Activated naive CD8-positive, alpha-beta T cell (primary cell): Measurements from ENCODE around the gene SAGE1.
"Not testable (repeated sequence)": the region's sequence is repeated elsewhere in the genome, so short reads cannot be mapped to it uniquely, and the experiment has no call there.

Experiments
- H3K27ac Mint-ChIP-seq: one replicate; pipeline ENCODE4 v1.8.0; 2021; ENCODE audit warnings: mixed read lengths
- H3K27me3 Mint-ChIP-seq: one replicate; pipeline ENCODE4 v1.8.0; 2021; ENCODE audit warnings: mixed read lengths
- H3K36me3 Mint-ChIP-seq: one replicate; pipeline ENCODE4 v1.8.0; 2021; ENCODE audit warnings: mixed read lengths
- H3K4me1 Mint-ChIP-seq: one replicate; pipeline ENCODE4 v1.8.0; 2021; ENCODE audit warnings: low read depth, mixed read lengths
- H3K4me3 Mint-ChIP-seq: one replicate; pipeline ENCODE4 v1.8.0; 2021; ENCODE audit warnings: mild to moderate bottlenecking, mixed read lengths
- H3K9me3 Mint-ChIP-seq: one replicate; pipeline ENCODE4 v1.8.0; 2021; ENCODE audit warnings: low read depth, mixed read lengths

The SAGE1 gene, protein sequence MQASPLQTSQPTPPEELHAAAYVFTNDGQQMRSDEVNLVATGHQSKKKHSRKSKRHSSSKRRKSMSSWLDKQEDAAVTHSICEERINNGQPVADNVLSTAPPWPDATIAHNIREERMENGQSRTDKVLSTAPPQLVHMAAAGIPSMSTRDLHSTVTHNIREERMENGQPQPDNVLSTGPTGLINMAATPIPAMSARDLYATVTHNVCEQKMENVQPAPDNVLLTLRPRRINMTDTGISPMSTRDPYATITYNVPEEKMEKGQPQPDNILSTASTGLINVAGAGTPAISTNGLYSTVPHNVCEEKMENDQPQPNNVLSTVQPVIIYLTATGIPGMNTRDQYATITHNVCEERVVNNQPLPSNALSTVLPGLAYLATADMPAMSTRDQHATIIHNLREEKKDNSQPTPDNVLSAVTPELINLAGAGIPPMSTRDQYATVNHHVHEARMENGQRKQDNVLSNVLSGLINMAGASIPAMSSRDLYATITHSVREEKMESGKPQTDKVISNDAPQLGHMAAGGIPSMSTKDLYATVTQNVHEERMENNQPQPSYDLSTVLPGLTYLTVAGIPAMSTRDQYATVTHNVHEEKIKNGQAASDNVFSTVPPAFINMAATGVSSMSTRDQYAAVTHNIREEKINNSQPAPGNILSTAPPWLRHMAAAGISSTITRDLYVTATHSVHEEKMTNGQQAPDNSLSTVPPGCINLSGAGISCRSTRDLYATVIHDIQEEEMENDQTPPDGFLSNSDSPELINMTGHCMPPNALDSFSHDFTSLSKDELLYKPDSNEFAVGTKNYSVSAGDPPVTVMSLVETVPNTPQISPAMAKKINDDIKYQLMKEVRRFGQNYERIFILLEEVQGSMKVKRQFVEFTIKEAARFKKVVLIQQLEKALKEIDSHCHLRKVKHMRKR

GRCh38 chrX:135893294-135893817 is at the start of gene SAGE1, which contains the start of gene CT45A10:
TSS of gene SAGE1 (plus strand) at chrX:135893716. CDS start at chrX:135896243, 2,527 bp downstream.
TSS of gene CT45A10 (minus strand) at chrX:135893444. CDS start at chrX:135885344, 8,100 bp downstream.
- H3K36me3 Mint-ChIP-seq, result no peaks in the 10 kb centered on the region
- H3K27ac Mint-ChIP-seq, result no peak within 1 kb of the TSS
- no peaks in the 10 kb centered on the region for H3K4me1 Mint-ChIP-seq
- no peak within 1 kb of the TSS for H3K4me3 Mint-ChIP-seq
- no peaks in the 10 kb centered on the region for H3K9me3 Mint-ChIP-seq
- no peaks in the 10 kb centered on the region for H3K27me3 Mint-ChIP-seq

DNA sequence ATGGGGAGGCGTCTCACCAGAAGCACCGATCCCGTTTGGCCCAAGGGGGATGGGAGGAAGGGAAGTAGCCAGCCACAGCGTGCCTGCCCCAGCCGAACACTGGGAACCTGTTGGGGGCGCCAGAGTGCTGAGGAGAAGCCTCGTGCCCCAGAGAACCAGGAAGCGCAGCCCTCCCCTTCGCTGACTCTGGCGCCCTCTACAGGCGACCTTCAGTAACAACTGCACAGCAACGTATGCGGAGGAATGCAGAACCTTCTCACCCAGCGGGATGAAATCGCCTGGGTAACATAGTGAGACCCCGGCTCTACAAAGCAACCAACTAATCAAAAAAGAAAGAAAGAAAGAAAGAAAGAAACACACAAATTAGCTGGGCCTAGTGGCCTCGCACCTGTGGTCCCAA is 39.1 kb upstream of the SAGE1 start, which contains the start of gene CT45A8:
TSS of gene CT45A8 (minus strand) at position 101 of the 400 bp plus-strand sequence. CDS start 3,755 bp downstream, outside the sequence.
- H3K4me3 Mint-ChIP-seq, H3K4me1 Mint-ChIP-seq, H3K27me3 Mint-ChIP-seq, H3K27ac Mint-ChIP-seq, H3K9me3 Mint-ChIP-seq, H3K36me3 Mint-ChIP-seq: not testable (repeated sequence)

- H3K4me3 Mint-ChIP-seq, H3K27me3 Mint-ChIP-seq, H3K9me3 Mint-ChIP-seq, H3K4me1 Mint-ChIP-seq, H3K27ac Mint-ChIP-seq, H3K36me3 Mint-ChIP-seq: not testable (repeated sequence)
These were observed 21.8 kb upstream of the SAGE1 start, which contains the start of gene CT45A9 for GRCh38 chrX:135871712-135872111. TSS of gene CT45A9 (minus strand) at chrX:135871812. CDS start at chrX:135868061, 3,751 bp downstream.

GRCh38 chrX:135882741-135883140 is 10.8 kb upstream of the SAGE1 start:
- H3K9me3 Mint-ChIP-seq, H3K27ac Mint-ChIP-seq, H3K36me3 Mint-ChIP-seq, H3K4me3 Mint-ChIP-seq, H3K4me1 Mint-ChIP-seq, H3K27me3 Mint-ChIP-seq: not testable (repeated sequence)

DNA sequence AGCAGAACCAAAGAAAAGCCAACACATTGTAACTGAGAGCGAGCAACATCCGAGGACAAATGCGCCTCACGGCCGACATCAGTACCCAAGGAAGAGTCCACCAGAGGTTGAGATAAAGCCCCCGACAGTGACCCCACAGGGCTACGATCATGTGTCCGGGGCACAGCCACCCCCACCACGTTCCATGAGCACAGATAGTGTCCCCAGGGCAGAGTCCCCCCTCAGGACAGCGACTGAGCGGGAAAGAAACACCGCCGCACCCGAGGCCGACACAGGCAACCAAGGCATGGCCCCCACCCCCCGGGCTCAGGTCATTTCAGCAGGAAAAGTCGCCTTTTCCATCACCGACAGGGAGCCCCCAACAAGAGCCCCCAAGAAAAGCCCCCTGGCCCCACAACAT is 5.3 kb upstream of the SAGE1 start:
- H3K27ac Mint-ChIP-seq, H3K4me1 Mint-ChIP-seq, H3K4me3 Mint-ChIP-seq, H3K27me3 Mint-ChIP-seq, H3K9me3 Mint-ChIP-seq, H3K36me3 Mint-ChIP-seq: not testable (repeated sequence)

DNA sequence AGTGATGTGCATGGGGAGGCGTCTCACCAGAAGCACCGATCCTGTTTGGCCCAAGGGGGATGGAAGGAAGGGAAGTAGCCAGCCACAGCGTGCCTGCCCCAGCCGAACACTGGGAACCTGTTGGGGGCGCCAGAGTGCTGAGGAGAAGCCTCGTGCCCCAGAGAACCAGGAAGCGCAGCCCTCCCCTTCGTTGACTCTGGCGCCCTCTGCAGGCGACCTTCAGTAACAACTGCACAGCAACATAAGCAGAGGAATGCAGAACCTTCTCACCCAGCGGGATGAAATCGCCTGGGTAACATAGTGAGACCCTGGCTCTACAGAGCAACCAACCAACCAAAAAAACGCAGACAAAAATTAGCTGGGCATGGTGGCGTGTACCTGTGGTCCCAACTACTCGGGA is 4.5 kb upstream of the SAGE1 start:
- H3K27ac Mint-ChIP-seq, H3K4me3 Mint-ChIP-seq, H3K27me3 Mint-ChIP-seq, H3K4me1 Mint-ChIP-seq, H3K36me3 Mint-ChIP-seq, H3K9me3 Mint-ChIP-seq: not testable (repeated sequence)

DNA sequence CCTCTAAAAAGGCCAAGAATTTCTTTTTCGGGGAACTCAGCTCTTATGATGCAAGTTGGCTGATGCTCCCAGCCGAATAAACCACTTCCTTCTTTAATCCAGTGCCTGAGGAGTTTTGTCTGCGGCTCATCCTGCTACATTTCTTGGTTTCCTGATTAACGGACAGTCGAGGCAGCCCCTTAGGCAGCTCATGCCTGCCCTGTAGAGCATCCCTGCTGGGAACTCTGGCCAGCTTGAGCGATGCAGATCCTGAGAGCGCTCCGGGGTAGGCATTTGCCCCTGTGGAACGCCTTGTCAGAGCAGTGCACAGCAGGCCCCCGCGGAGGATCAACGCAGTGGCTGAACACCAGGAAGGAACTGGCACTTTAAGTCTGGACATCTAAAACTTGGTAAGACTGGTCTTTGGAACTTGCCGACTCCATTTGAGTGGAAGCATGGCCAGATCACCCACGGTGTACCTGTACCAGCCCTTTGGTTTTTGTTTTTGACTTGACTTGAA is 3.4 kb upstream of the SAGE1 start:
- Mint-ChIP-seq H3K4me1 (no peaks in the 10 kb centered on the region), H3K36me3 (no peaks in the 10 kb centered on the region), H3K9me3 (no peaks in the 10 kb centered on the region), H3K4me3 (no peak overlapping the region), H3K27ac (no peak overlapping the region), H3K27me3 (no peaks in the 10 kb centered on the region)

DNA sequence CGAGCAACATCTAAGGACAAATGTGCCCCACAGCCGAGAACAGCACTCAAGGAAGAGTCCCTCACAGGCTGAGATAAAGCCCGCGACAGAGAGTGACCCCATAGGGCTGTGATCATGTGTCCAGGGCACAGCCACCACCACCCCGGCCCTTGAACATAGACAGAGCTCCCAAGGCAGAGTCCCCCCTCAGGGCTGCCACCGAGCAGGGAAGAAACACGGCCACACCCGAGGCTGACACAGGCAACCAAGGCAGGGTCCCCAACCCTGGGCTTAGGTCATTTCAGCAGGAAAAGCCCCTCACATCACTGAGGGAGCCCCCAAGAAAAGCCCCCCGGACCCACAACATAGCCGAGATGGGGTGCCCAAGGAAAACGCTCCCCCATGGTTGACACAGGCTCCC is 735 bp upstream of the SAGE1 start:
- Mint-ChIP-seq H3K27ac (no peak overlapping the region), H3K4me3 (no peak overlapping the region), H3K27me3 (no peaks in the 10 kb centered on the region), H3K9me3 (no peaks in the 10 kb centered on the region), H3K36me3 (no peaks in the 10 kb centered on the region), H3K4me1 (no peaks in the 10 kb centered on the region)

GRCh38 chrX:135910251-135910650 is 16.7 kb downstream of the SAGE1 start:
- Mint-ChIP-seq H3K4me3 (no peak overlapping the region), H3K4me1 (no peaks in the 10 kb centered on the region), H3K36me3 (no peaks in the 10 kb centered on the region), H3K9me3 (no peaks in the 10 kb centered on the region), H3K27ac (no peak overlapping the region), H3K27me3 (peaks cover 3% of the 10 kb centered on the region)

DNA sequence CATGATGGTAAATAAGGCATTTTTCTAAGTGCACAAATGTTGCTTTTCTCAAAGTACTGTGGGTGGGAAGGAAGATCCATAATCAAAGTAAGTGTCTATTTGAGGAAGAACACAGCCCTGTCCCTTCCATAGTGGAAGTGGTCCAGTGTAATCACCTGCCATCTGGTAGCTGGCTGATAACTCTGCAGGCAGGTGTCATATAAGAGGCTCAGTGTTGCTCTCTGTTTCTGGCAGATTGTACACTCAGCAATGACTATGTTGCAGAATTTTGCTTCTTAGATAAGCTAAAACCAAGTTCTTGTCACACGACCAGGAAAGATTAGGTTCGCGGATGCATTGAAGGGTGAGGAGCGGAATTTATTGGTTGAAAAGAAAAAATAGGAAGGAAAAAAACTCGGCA is 20.9 kb downstream of the SAGE1 start:
- H3K4me3 Mint-ChIP-seq, result no peak overlapping the region
- no peaks in the 10 kb centered on the region for H3K9me3 Mint-ChIP-seq
- H3K27ac Mint-ChIP-seq, result no peak overlapping the region
- no peaks in the 10 kb centered on the region for H3K36me3 Mint-ChIP-seq
- no peaks in the 10 kb centered on the region for H3K4me1 Mint-ChIP-seq
- peaks cover 2% of the 10 kb centered on the region for H3K27me3 Mint-ChIP-seq

DNA sequence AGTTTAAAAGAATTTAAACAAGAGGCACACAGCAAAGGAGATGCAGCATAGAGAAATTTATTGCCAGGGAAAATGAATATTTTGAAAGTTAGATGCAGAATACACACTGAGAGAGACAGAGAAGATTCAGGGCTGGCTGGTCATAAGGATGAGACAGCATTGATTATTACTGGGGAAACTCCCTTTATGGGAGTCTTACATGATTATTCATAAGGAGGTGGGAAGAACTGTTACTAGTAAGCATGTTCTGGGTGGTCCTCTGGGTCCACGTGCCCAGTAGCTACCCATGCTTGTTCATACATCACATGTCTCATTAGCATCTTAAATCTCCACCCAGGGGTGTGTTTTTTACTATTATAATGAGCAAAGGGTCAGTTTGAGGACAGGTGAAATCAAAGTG is 27.0 kb downstream of the SAGE1 start:
- H3K36me3 Mint-ChIP-seq, H3K4me3 Mint-ChIP-seq, H3K9me3 Mint-ChIP-seq, H3K27me3 Mint-ChIP-seq, H3K27ac Mint-ChIP-seq, H3K4me1 Mint-ChIP-seq: not testable (repeated sequence)

DNA sequence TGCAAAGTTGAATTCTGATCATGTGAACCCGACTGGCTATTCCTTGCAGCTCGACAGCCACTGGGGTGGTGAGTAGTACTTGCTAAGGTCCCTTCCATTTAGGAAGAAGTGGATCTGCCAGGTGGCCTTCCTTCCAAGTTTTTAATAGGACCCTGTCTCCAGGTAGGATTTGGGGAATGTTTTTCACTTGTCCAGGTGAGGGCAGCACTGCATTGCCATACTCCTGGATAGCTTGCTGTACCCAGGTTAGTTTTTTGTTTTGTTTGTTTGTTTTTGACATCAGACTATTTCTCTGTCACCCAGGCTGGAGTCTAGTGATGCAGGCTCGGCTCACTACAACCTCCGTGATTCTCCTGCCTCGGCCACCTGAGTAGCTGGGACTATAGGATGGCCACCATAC is 29.8 kb downstream of the SAGE1 start:
- no peaks in the 10 kb centered on the region for H3K36me3 Mint-ChIP-seq
- no peaks in the 10 kb centered on the region for H3K4me1 Mint-ChIP-seq
- no peaks in the 10 kb centered on the region for H3K27me3 Mint-ChIP-seq
- H3K9me3 Mint-ChIP-seq, result no peaks in the 10 kb centered on the region
- no peak overlapping the region for H3K4me3 Mint-ChIP-seq
- H3K27ac Mint-ChIP-seq, result no peak overlapping the region

GRCh38 chrX:135927897-135928296 is 34.4 kb downstream of the SAGE1 start:
- H3K9me3 Mint-ChIP-seq, result no peaks in the 10 kb centered on the region
- no peaks in the 10 kb centered on the region for H3K36me3 Mint-ChIP-seq
- H3K27me3 Mint-ChIP-seq, result no peaks in the 10 kb centered on the region
- H3K4me3 Mint-ChIP-seq, result no peak overlapping the region
- no peak overlapping the region for H3K27ac Mint-ChIP-seq
- no peaks in the 10 kb centered on the region for H3K4me1 Mint-ChIP-seq

DNA sequence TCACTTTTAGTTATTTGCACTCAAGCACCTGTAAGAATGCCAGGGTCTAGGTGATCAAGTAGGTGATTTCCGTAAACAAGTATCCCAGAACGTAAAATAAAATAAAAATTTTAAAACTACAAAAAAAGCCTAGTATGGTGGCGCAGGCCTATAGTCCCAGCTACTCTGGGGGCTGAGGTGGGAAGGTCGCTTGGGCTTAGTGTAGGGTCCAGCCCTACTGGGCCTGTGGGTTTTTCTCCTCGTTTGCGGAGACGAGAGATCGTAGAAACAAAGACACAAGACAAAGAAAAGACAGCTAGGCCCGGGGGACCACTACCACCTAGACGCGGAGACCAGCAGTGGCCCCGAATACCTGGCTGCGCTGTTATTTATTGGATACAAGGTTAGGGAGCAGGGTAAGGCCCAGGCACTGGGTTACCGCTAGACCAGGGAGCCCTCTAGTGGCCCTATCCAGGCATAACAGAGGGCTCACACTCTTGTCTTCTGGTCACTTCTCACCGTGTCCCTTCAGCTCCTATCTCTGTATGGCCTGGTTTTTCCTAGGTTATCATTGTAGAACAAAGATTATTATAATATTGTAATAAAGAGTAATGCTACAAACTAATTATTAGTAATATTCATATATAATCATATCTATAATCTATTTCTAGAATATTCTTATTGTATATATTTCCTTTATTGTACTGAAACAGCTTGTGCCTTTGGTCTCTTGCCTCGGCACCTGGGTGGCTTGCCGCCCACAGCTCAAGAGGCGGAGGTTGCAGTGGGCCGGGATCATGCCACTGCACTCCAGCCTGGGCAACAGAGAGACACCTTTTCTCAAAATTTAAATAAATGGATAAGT is 38.4 kb downstream of the SAGE1 start:
- no peaks in the 10 kb centered on the region for H3K36me3 Mint-ChIP-seq
- H3K27ac Mint-ChIP-seq, result no peak overlapping the region
- H3K4me3 Mint-ChIP-seq, result no peak overlapping the region
- H3K27me3 Mint-ChIP-seq, result no peaks in the 10 kb centered on the region
- no peaks in the 10 kb centered on the region for H3K4me1 Mint-ChIP-seq
- H3K9me3 Mint-ChIP-seq, result no peaks in the 10 kb centered on the region
